Fibroblast of villous mesenchyme (primary cell): ENCODE results near the gene PTPN7. TPM values are rescaled to one million over a fixed set of nuclear protein-coding genes. Genes with fewer than 3 reads are reported as not detected.
A peak's percentile ranks its signal among the peaks of the same experiment; 100 is the strongest.

Experiments
- DNase-seq: peaks from one replicate; pipeline ENCODE4 v3.0.0-alpha.2; 2010; ENCODE audit warnings: low read depth
- H3K4me3 ChIP-seq: 2 replicates; pipeline ENCODE4 v1.5.1; 2011; ENCODE audit warnings: low read depth, mild to moderate bottlenecking, low read length
- CTCF ChIP-seq: IDR thresholded peaks from 2 replicates; pipeline ENCODE4 v1.5.1; 2012; ENCODE audit warnings: low read depth, mild to moderate bottlenecking, low read length; ENCODE audit not compliant: insufficient read depth
- total RNA-seq: library from RNA; depleted of rRNA; stranded (reverse); fragments of >200 nt; gene quantifications from 2 replicates; pipeline ENCODE4 v1.2.3, GENCODE V29; 2012

Gene PTPN7
- total RNA-seq, 1 donor = not detected

DNA sequence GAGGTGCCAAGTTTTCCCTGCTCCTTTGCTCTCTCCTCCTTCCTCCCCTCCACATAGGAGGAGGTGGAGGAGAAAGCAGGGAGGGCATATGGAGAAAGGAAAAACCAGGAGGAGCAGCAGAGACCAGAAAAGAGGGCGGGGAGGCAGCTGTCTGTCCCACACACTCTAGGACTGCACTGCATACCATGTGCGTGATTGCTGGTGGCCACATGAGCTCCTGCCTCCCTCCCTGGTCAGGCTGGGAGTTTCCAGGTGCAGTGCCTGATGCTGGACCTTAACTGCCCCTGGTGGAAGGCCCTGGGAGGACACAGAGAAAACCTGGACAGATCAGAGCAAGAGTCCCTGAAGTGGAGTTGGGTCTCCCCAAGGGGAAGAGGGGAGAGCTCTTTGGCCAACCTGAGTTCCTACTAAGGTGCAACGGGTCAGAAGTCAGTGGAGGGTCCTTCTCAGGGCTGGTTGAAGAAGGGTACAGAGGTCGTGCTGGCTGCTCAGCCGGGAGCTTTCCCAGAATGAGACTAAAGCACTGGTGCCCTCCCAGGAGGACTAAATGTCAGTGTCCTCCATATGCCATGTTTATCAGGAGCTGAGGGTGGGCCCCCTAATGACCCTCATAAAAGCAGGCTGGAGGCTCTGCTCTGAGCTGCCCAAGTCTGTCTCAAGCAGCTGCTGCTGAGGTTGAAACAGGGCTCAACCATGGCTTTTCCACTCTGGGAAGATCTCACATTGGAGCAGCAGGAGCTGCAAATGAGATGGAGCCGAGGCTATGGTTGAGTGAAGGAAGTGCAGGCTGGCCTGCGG, 29.7 kb upstream of the PTPN7 start:
- no peak for DNase-seq
- TF ChIP-seq CTCF = peak; percentile 28
- H3K4me3 ChIP-seq = no peak overlapping the region

- peak; percentile 62 for TF ChIP-seq CTCF
- DNase-seq = peak; percentile 55
- H3K4me3 ChIP-seq = no peak overlapping the region
Observed at GRCh38 chr1:202189001-202189790, 28.8 kb upstream of the PTPN7 start.

DNA sequence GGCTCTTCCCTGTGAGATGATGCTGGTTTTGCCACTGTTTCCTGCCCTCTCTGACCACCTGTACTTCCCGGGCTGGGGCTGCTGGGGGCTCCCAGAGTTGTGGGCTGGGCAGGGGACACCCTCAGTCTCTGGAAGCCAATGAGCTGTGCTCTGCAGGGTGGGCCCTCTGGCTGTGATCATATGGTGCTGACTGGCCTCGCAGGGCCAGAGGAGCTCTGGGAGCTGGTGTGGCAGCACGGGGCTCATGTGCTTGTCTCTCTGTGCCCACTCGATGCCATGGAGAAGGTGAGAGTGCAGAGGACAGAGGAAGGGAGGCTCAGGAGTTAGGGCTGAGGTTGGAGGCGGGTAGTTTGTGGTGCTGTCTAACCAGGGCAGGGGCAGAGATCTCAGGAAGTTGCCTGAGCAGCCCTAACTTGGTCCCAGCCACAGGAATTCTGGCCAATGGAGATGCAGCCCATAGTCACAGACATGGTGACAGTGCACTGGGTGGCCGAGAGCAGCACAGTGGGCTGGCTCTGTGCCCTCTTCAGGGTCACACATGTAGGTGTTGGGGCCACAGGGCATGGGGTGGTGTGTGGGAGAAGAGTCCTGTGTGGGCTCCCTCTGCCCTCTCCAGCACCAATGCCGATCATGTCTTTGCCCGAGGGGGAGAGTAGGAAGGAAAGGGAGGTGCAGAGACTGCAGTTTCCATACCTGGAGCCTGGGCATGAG, 27.4 kb upstream of the PTPN7 start:
- no peak overlapping the region for H3K4me3 ChIP-seq
- TF ChIP-seq CTCF = no peak
- no peak for DNase-seq

- H3K4me3 ChIP-seq = no peak overlapping the region
- no peak for DNase-seq
- no peak for TF ChIP-seq CTCF
Observed at GRCh38 chr1:202187041-202187671, 26.8 kb upstream of the PTPN7 start.

DNA sequence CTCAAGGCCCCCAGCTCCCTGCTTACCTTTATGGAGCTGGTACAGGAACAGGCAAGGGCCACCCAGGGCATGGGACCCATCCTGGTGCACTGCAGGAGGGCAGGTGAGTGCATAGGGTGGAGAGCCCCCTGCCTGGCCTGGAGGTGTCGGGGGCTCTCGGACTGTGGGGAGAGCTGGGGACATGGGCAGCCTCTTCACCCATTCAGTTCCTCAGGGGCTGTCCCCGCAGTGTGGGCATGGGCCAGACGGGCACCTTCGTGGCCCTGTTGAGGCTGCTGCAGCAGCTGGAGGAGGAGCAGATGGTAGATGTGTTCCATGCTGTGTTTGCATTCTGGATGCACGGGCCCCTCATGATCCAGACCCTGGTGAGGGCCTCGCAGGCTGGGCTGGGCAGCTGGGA, 25.9 kb upstream of the PTPN7 start:
- no peak for TF ChIP-seq CTCF
- no peak overlapping the region for H3K4me3 ChIP-seq
- DNase-seq = no peak

GRCh38 chr1:202184750-202185460, 24.5 kb upstream of the PTPN7 start:
- TF ChIP-seq CTCF = peak; percentile 89
- no peak overlapping the region for H3K4me3 ChIP-seq

More at GRCh38 chr1:202184750-202185460, 24.5 kb upstream of the PTPN7 start:
- DNase-seq = peak; percentile 79
